H9 (cell line): Measurements from ENCODE around the gene HDAC5. TPM values are rescaled to one million over a fixed set of nuclear protein-coding genes. Genes with fewer than 3 reads are reported as not detected.

Experiments
- DNase-seq: peaks from one replicate; pipeline ENCODE4 v3.0.0-alpha.2; 2017
- H2AFZ ChIP-seq: one replicate; pipeline ENCODE4 v1.6.1; 2013; ENCODE audit warnings: mild to moderate bottlenecking, low read length, control low read depth, moderate library complexity
- H2AK5ac ChIP-seq: 2 replicates; pipeline ENCODE4 v1.6.1; 2013; ENCODE audit warnings: low read length, control low read depth, mixed read lengths; ENCODE audit not compliant: insufficient read length
- H2BK120ac ChIP-seq: one replicate; pipeline ENCODE4 v1.6.1; 2013; ENCODE audit warnings: low read depth, mild to moderate bottlenecking, low read length, control low read depth, inconsistent platforms; ENCODE audit not compliant: poor library complexity, severe bottlenecking
- H2BK12ac ChIP-seq: 2 replicates; pipeline ENCODE4 v1.6.1; 2013; ENCODE audit warnings: low read length, control low read depth, mixed read lengths, low read depth; ENCODE audit not compliant: insufficient read length
- H2BK15ac ChIP-seq: 2 replicates; pipeline ENCODE4 v1.6.1; 2013; ENCODE audit warnings: low read depth, low read length, control low read depth
- H2BK20ac ChIP-seq: one replicate; pipeline ENCODE4 v1.6.1; 2013; ENCODE audit warnings: low read depth, mild to moderate bottlenecking, low read length, control low read depth, inconsistent platforms; ENCODE audit not compliant: poor library complexity, severe bottlenecking
- H2BK5ac ChIP-seq: 2 replicates; pipeline ENCODE4 v1.6.1; 2013; ENCODE audit warnings: low read length, control low read depth, mixed read lengths; ENCODE audit not compliant: insufficient read length
- H3K14ac ChIP-seq: 2 replicates; pipeline ENCODE4 v1.6.1; 2013; ENCODE audit warnings: low read length, control low read depth; ENCODE audit not compliant: insufficient read depth
- H3K18ac ChIP-seq: 2 replicates; pipeline ENCODE4 v1.6.1; 2013; ENCODE audit warnings: low read depth, mild to moderate bottlenecking, mixed read lengths, low read length, control low read depth; ENCODE audit not compliant: insufficient read length
- H3K23ac ChIP-seq: 2 replicates; pipeline ENCODE4 v1.6.1; 2013; ENCODE audit warnings: low read length, control low read depth, mixed read lengths, low read depth; ENCODE audit not compliant: insufficient read length
- H3K23me2 ChIP-seq: 2 replicates; pipeline ENCODE4 v1.6.1; 2013; ENCODE audit warnings: low read depth, mild to moderate bottlenecking, mixed read lengths, low read length, control low read depth; ENCODE audit not compliant: insufficient read length, poor library complexity, severe bottlenecking
- H3K27ac ChIP-seq: 2 replicates; pipeline ENCODE4 v1.5.1; 2013; ENCODE audit warnings: low read length, control low read depth, mixed read lengths, low read depth; ENCODE audit not compliant: insufficient read length
- H3K27me3 ChIP-seq: 2 replicates; pipeline ENCODE4 v1.6.1; 2013; ENCODE audit warnings: low read length, control low read depth, inconsistent platforms; ENCODE audit not compliant: insufficient read depth
- H3K4ac ChIP-seq: 2 replicates; pipeline ENCODE4 v1.6.1; 2013; ENCODE audit warnings: low read depth, mild to moderate bottlenecking, control low read depth, inconsistent platforms, low read length, moderate library complexity
- H3K4me1 ChIP-seq: 2 replicates; pipeline ENCODE4 v1.6.1; 2013; ENCODE audit warnings: low read length, control low read depth, inconsistent platforms; ENCODE audit not compliant: insufficient read depth
- H3K4me2 ChIP-seq: 2 replicates; pipeline ENCODE4 v1.6.1; 2013; ENCODE audit warnings: low read length, control low read depth, mixed read lengths; ENCODE audit not compliant: insufficient read length, insufficient read depth
- H3K56ac ChIP-seq: 2 replicates; pipeline ENCODE4 v1.6.1; 2013; ENCODE audit warnings: low read depth, mild to moderate bottlenecking, mixed read lengths, low read length, control low read depth; ENCODE audit not compliant: insufficient read length
- H3K79me1 ChIP-seq: 2 replicates; pipeline ENCODE4 v1.6.1; 2013; ENCODE audit warnings: low read depth, mild to moderate bottlenecking, moderate library complexity, low read length, control low read depth, inconsistent platforms; ENCODE audit not compliant: insufficient read depth, poor library complexity, severe bottlenecking
- H3K79me2 ChIP-seq: 2 replicates; pipeline ENCODE4 v1.6.1; 2013; ENCODE audit warnings: low read length, control low read depth, inconsistent platforms; ENCODE audit not compliant: insufficient read depth
- H3K9ac ChIP-seq: 2 replicates; pipeline ENCODE4 v1.6.1; 2013; ENCODE audit warnings: low read length, control low read depth, mixed read lengths; ENCODE audit not compliant: insufficient read length; ENCODE audit errors: extremely low read depth
- H3K9me3 ChIP-seq: one replicate; pipeline ENCODE4 v1.6.1; 2013; ENCODE audit warnings: low read depth, low read length, inconsistent platforms; ENCODE audit not compliant: control insufficient read depth
- H3T11ph ChIP-seq: one replicate; pipeline ENCODE4 v1.6.1; 2013; ENCODE audit warnings: mild to moderate bottlenecking, low read length, control low read depth, inconsistent platforms
- H4K20me1 ChIP-seq: one replicate; pipeline ENCODE4 v1.6.1; 2013; ENCODE audit not compliant: control insufficient read depth, insufficient read length, insufficient read depth
- H4K5ac ChIP-seq: 2 replicates; pipeline ENCODE4 v1.6.1; 2013; ENCODE audit warnings: low read depth, mild to moderate bottlenecking, mixed read lengths, low read length, control low read depth; ENCODE audit not compliant: insufficient read length
- H4K8ac ChIP-seq: replicated peaks from 2 replicates; pipeline ENCODE4 v1.6.1; 2013; ENCODE audit warnings: low read length, control low read depth, mixed read lengths, low read depth; ENCODE audit not compliant: insufficient read length
- H4K91ac ChIP-seq: 2 replicates; pipeline ENCODE4 v1.6.1; 2013; ENCODE audit warnings: low read depth, mild to moderate bottlenecking, moderate library complexity, mixed read lengths, low read length, control low read depth; ENCODE audit not compliant: insufficient read length
- H3K27ac Mint-ChIP-seq, 3 experiments: 2 replicates in 2 of 3; 3 replicates in 1 of 3; pipeline ENCODE4 v1.8.0; 2020 to 2021; ENCODE audit warnings: mixed read lengths in 3 of 3, mild to moderate bottlenecking in 1 of 3, moderate library complexity in 1 of 3
- H3K27me3 Mint-ChIP-seq: 2 replicates; pipeline ENCODE4 v1.8.0; 2021; ENCODE audit warnings: low read depth, mild to moderate bottlenecking, moderate library complexity, mixed read lengths
- H3K36me3 Mint-ChIP-seq, 3 experiments: 2 replicates in 2 of 3; 3 replicates in 1 of 3; pipeline ENCODE4 v1.8.0; 2020 to 2021; ENCODE audit warnings: low read depth in 3 of 3, mixed read lengths in 3 of 3; ENCODE audit not compliant: insufficient read depth in 1 of 3
- H3K4me1 Mint-ChIP-seq, 2 experiments: 2 replicates each; pipeline ENCODE4 v1.8.0; 2020; ENCODE audit warnings: mixed read lengths in 2 of 2
- H3K4me3 Mint-ChIP-seq, 2 experiments: 2 replicates in 1 of 2; 3 replicates in 1 of 2; pipeline ENCODE4 v1.8.0; 2020 to 2021; ENCODE audit warnings: mild to moderate bottlenecking in 2 of 2, mixed read lengths in 2 of 2, moderate library complexity in 1 of 2
- H3K9me3 Mint-ChIP-seq, 2 experiments: 2 replicates in 1 of 2; 3 replicates in 1 of 2; pipeline ENCODE4 v1.8.0; 2020; ENCODE audit warnings: mild to moderate bottlenecking in 2 of 2, mixed read lengths in 2 of 2, moderate library complexity in 1 of 2
- whole genome bisulfite sequencing: extraction: QIAGEN DNeasy Blood & Tissue Kit; methylation state at CpG from one replicate; pipeline ENCODE4 v1.1.7; 2013; ENCODE audit warnings: missing lambda C conversion rate, low lambda C conversion rate, mixed read lengths; ENCODE audit not compliant: insufficient read length; ENCODE audit errors: extremely low coverage; 5-methylcytosine and 5-hydroxymethylcytosine counted together
- total RNA-seq: library from RNA; stranded (reverse); gene quantifications from 2 replicates; pipeline ENCODE4 v1.2.1, GENCODE V29; 2021
- TF ChIP-seq, protein P1 (sequence below): fragments of 200-600 bp; sonication (generic); conservative IDR thresholded peaks from 3 replicates; pipeline ENCODE4 v1.8.0; 2021; ENCODE audit warnings: antibody characterized with exemption, mild to moderate bottlenecking

The HDAC5 gene
- total RNA-seq, 1 experiment from 2014 or later: 39.5 TPM

DNA sequence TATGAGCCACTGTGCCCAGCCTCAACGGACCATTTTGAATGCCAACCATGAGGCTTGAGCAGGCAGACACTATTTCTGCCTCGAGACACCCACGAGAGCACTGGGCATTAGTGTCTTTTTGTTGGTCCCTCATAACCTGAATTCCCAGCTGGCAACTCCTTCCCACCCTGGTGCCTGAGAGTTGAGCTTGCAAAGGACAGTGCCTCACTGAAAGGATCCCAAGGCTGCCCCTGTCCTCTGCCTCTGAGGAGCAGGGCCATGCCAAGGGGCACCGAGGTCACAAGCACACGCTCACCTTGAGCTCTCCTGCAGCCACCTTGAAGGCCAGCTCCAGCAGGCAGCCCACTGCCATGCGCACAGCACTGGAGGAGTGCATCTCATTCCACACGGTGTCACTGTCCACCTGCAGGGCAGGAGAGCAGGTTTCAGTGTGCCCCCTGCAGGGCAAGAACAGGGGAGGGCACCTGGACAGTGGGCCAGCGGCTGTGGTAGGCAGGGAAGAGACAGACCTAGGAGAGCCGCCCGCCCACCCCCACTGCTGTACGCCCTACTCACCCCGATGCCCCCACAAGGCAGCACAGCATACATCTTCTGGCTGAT, 40.1 kb downstream of the HDAC5 start:
- H3K4me1 Mint-ChIP-seq: peaks cover 33 to 41% of the 10 kb centered on the region in 2 experiments
- no peak overlapping the region for H2BK12ac ChIP-seq
- no peak overlapping the region for H2AFZ ChIP-seq
- H2BK5ac ChIP-seq: no peak overlapping the region
- H2AK5ac ChIP-seq: no peak overlapping the region
- no peaks in the 10 kb centered on the region for H4K20me1 ChIP-seq
- no peak overlapping the region for H3K14ac ChIP-seq
- H2BK20ac ChIP-seq: no peak overlapping the region
- H3K4ac ChIP-seq: no peak overlapping the region
- 0 out of 7 replicates have a peak overlapping the region, but pooled peaks of 1 of the 3 experiments have one; percentile 49 for H3K27ac Mint-ChIP-seq
- no peak overlapping the region for H3K56ac ChIP-seq
- no peak overlapping the region for H3K4me2 ChIP-seq
- H3K4me1 ChIP-seq: no peaks in the 10 kb centered on the region
- no peak overlapping the region for H4K5ac ChIP-seq
- no peaks in the 10 kb centered on the region for H3K79me1 ChIP-seq
- no peak overlapping the region for H3K4me3 Mint-ChIP-seq
- H3K23ac ChIP-seq: no peak overlapping the region
- no peaks in the 10 kb centered on the region for H3K9me3 Mint-ChIP-seq
- no peak overlapping the region for H2BK120ac ChIP-seq
- DNase-seq: peak; percentile 59
- H3K9ac ChIP-seq: no peak overlapping the region
- TF ChIP-seq, protein P1, sequence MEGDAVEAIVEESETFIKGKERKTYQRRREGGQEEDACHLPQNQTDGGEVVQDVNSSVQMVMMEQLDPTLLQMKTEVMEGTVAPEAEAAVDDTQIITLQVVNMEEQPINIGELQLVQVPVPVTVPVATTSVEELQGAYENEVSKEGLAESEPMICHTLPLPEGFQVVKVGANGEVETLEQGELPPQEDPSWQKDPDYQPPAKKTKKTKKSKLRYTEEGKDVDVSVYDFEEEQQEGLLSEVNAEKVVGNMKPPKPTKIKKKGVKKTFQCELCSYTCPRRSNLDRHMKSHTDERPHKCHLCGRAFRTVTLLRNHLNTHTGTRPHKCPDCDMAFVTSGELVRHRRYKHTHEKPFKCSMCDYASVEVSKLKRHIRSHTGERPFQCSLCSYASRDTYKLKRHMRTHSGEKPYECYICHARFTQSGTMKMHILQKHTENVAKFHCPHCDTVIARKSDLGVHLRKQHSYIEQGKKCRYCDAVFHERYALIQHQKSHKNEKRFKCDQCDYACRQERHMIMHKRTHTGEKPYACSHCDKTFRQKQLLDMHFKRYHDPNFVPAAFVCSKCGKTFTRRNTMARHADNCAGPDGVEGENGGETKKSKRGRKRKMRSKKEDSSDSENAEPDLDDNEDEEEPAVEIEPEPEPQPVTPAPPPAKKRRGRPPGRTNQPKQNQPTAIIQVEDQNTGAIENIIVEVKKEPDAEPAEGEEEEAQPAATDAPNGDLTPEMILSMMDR: peak; percentile 45; the same call in 2 of the 3 replicates
- H2BK15ac ChIP-seq: no peak overlapping the region
- no peak overlapping the region for H4K8ac ChIP-seq
- H3K27ac ChIP-seq: no peak overlapping the region
- H3K23me2 ChIP-seq: peaks cover 6% of the 10 kb centered on the region
- no peaks in the 10 kb centered on the region for H3K27me3 ChIP-seq
- no peaks in the 10 kb centered on the region for H3K9me3 ChIP-seq
- peaks cover 27 to 63% (median 61%) of the 10 kb centered on the region in 3 experiments; a peak in 6 of 7 replicates for H3K36me3 Mint-ChIP-seq
- no peak overlapping the region for H3T11ph ChIP-seq
- peaks cover 3% of the 10 kb centered on the region for H3K27me3 Mint-ChIP-seq
- H3K18ac ChIP-seq: no peak overlapping the region
- WGBS: no CpG with 5 or more reads among the region's 12 CpGs
- no peak overlapping the region for H4K91ac ChIP-seq
- no peaks in the 10 kb centered on the region for H3K79me2 ChIP-seq
